WTC11 (cell line): Measurements from ENCODE around the gene C13orf46. TPM values are rescaled to one million over a fixed set of nuclear protein-coding genes. Genes with fewer than 3 reads are reported as not detected.

Experiments
- ATAC-seq: fragments of 200-7000 bp; cut with Tn5 transposase; 2 replicates; pipeline ENCODE4 v1.10.0; 2021; ENCODE audit warnings: mild to moderate bottlenecking, moderate library complexity
- CTCF ChIA-PET: fragments of 300-600 bp; sonication (Branson Sonifier 250); formaldehyde crosslinking; loops from one replicate; lab custom pipeline; 2021; ENCODE audit warnings: antibody characterized with exemption; lab: Charles Lee
- POLR2A ChIA-PET: fragments of 350-600 bp; sonication (Branson Sonifier 250); formaldehyde crosslinking; loops from one replicate; lab custom pipeline; 2021; ENCODE audit warnings: antibody characterized with exemption; lab: Charles Lee
- DNase-seq: peaks from one replicate; pipeline ENCODE4 v3.0.0; 2021; ENCODE audit warnings: low spot score
- H3K27ac Mint-ChIP-seq: 2 replicates; pipeline ENCODE4 v1.8.0; 2021; ENCODE audit warnings: mixed read lengths
- H3K27me3 Mint-ChIP-seq: 2 replicates; pipeline ENCODE4 v1.8.0; 2021; ENCODE audit warnings: low read depth, mild to moderate bottlenecking, moderate library complexity, mixed read lengths
- H3K36me3 Mint-ChIP-seq: 2 replicates; pipeline ENCODE4 v1.8.0; 2021; ENCODE audit warnings: mixed read lengths
- H3K4me1 Mint-ChIP-seq: 2 replicates; pipeline ENCODE4 v1.8.0; 2022; ENCODE audit warnings: mixed read lengths
- H3K4me3 Mint-ChIP-seq: 2 replicates; pipeline ENCODE4 v1.8.0; 2021; ENCODE audit warnings: mild to moderate bottlenecking, moderate library complexity, mixed read lengths
- H3K9me3 Mint-ChIP-seq: 2 replicates; pipeline ENCODE4 v1.8.0; 2021; ENCODE audit warnings: mixed read lengths
- AFF4 ChIP-seq: sonication (generic); formaldehyde crosslinking; IDR thresholded peaks from 2 replicates; pipeline ENCODE4 v1.8.1; 2023; ENCODE audit warnings: mild to moderate bottlenecking, missing genetic modification reagents, borderline replicate concordance
- CTCF ChIP-seq: fragments of 200-600 bp; IDR thresholded peaks from 2 replicates; pipeline ENCODE4 v1.8.0; 2022; ENCODE audit warnings: antibody characterized with exemption
- FOXK1 ChIP-seq: sonication (generic); formaldehyde crosslinking; IDR thresholded peaks from 2 replicates; pipeline ENCODE4 v1.8.0; 2022; ENCODE audit warnings: mild to moderate bottlenecking, moderate library complexity, missing genetic modification reagents
- GTF2I ChIP-seq: fragments of 250-450 bp; sonication (Bioruptor Pico); conservative IDR thresholded peaks from 2 replicates; pipeline ENCODE4 v1.4.0; 2021; ENCODE audit warnings: mild to moderate bottlenecking
- MAX ChIP-seq: sonication (generic); formaldehyde crosslinking; IDR thresholded peaks from 2 replicates; pipeline ENCODE4 v1.8.0; 2022; ENCODE audit warnings: mild to moderate bottlenecking, missing genetic modification reagents
- NFE2L1 ChIP-seq: sonication (generic); formaldehyde crosslinking; IDR thresholded peaks from 2 replicates; pipeline ENCODE4 v1.8.1; 2023; ENCODE audit warnings: missing genetic modification reagents
- NR2C2 ChIP-seq: sonication (generic); formaldehyde crosslinking; IDR thresholded peaks from 2 replicates; pipeline ENCODE4 v1.8.0; 2022; ENCODE audit warnings: mild to moderate bottlenecking, missing genetic modification reagents
- NR3C1 ChIP-seq: sonication (generic); formaldehyde crosslinking; conservative IDR thresholded peaks from 2 replicates; pipeline ENCODE4 v1.8.1; 2023; ENCODE audit warnings: low read depth, mild to moderate bottlenecking, missing genetic modification reagents
- SOX15 ChIP-seq: fragments of 250-450 bp; sonication (Bioruptor Pico); IDR thresholded peaks from 2 replicates; pipeline ENCODE4 v1.9.0; 2021; ENCODE audit warnings: mild to moderate bottlenecking
- STAT6 ChIP-seq: sonication (generic); formaldehyde crosslinking; conservative IDR thresholded peaks from 2 replicates; pipeline ENCODE4 v1.8.1; 2023; ENCODE audit warnings: mild to moderate bottlenecking, low read depth, missing genetic modification reagents, moderate library complexity
- USF1 ChIP-seq: sonication (generic); formaldehyde crosslinking; IDR thresholded peaks from 2 replicates; pipeline ENCODE4 v1.8.0; 2022; ENCODE audit warnings: mild to moderate bottlenecking, missing genetic modification reagents
- ZMAT4 ChIP-seq: fragments of 250-450 bp; sonication (Bioruptor Pico); IDR thresholded peaks from 2 replicates; pipeline ENCODE4 v1.9.0; 2021; ENCODE audit warnings: mild to moderate bottlenecking
- ZNF138 ChIP-seq: sonication (generic); formaldehyde crosslinking; conservative IDR thresholded peaks from 2 replicates; pipeline ENCODE4 v1.8.1; 2022; ENCODE audit warnings: mild to moderate bottlenecking, moderate library complexity, missing genetic modification reagents
- ZNF232 ChIP-seq: sonication (generic); formaldehyde crosslinking; IDR thresholded peaks from 2 replicates; pipeline ENCODE4 v1.8.0; 2022; ENCODE audit warnings: mild to moderate bottlenecking, missing genetic modification reagents
- ZNF263 ChIP-seq: sonication (generic); formaldehyde crosslinking; IDR thresholded peaks from 2 replicates; pipeline ENCODE4 v1.8.1; 2022; ENCODE audit warnings: low read depth, mild to moderate bottlenecking, moderate library complexity, missing genetic modification reagents
- ZNF396 ChIP-seq: fragments of 250-450 bp; sonication (Bioruptor Pico); IDR thresholded peaks from 2 replicates; pipeline ENCODE4 v1.8.0; 2021; ENCODE audit warnings: mild to moderate bottlenecking, moderate library complexity, borderline replicate concordance
- ZNF423 ChIP-seq: fragments of 250-450 bp; sonication (Bioruptor Pico); IDR thresholded peaks from 2 replicates; pipeline ENCODE4 v2.1.2; 2022; ENCODE audit warnings: mild to moderate bottlenecking, moderate library complexity
- ZNF425 ChIP-seq: fragments of 250-450 bp; sonication (Bioruptor Pico); conservative IDR thresholded peaks from 2 replicates; pipeline ENCODE4 v1.9.0; 2021; ENCODE audit warnings: mild to moderate bottlenecking
- total RNA-seq: library from RNA; stranded (reverse); gene quantifications from 3 replicates; pipeline ENCODE4 v1.2.3, GENCODE V29; 2021

Gene C13orf46
- total RNA-seq, 1 experiment from 2014 or later = 0.50 TPM

GRCh38 chr13:113906571-113906970, 67.3 kb downstream of the C13orf46 start (continued):
- TF ChIP-seq SOX15 (CRISPR knock-in tag) (no peak), MAX (CRISPR knock-in tag) (no peak), ZNF423 (no peak), ZMAT4 (no peak), FOXK1 (CRISPR knock-in tag) (no peak), NFE2L1 (no peak)

- CTCF ChIA-PET = no interaction called here
- POLR2A ChIA-PET = no interaction called here
- Mint-ChIP-seq H3K27ac (no peak overlapping the region), H3K4me3 (no peak overlapping the region), H3K4me1 (peaks cover 15% of the 10 kb centered on the region), H3K27me3 (no peaks in the 10 kb centered on the region), H3K36me3 (no peaks in the 10 kb centered on the region), H3K9me3 (peaks cover 4% of the 10 kb centered on the region; the same call in 1 of the 2 replicates)
- ATAC-seq = no peak
- TF ChIP-seq NR2C2 (CRISPR knock-in tag) (no peak), STAT6 (no peak), CTCF (no peak), AFF4 (CRISPR knock-in tag) (no peak), ZNF232 (CRISPR knock-in tag) (no peak), GTF2I (CRISPR knock-in tag) (no peak), MAX (CRISPR knock-in tag) (no peak), ZNF138 (no peak), ZNF425 (CRISPR knock-in tag) (no peak), USF1 (no peak), NR3C1 (CRISPR knock-in tag) (no peak), ZNF263 (CRISPR knock-in tag) (no peak), ZNF396 (CRISPR knock-in tag) (no peak)
- DNase-seq = no peak
Observed at GRCh38 chr13:113905942-113906341, 67.9 kb downstream of the C13orf46 start.
